HS-5 (cell line): ENCODE results near the gene FCN3.
A peak's percentile ranks its signal among the peaks of the same experiment; 100 is the strongest.
"Not testable (repeated sequence)": the region's sequence is repeated elsewhere in the genome, so short reads cannot be mapped to it uniquely, and the experiment has no call there.

Source experiments
- DNase-seq: peaks from one replicate; pipeline ENCODE4 v3.0.0-alpha.2; 2012; ENCODE audit warnings: low read depth

The FCN3 gene

DNA sequence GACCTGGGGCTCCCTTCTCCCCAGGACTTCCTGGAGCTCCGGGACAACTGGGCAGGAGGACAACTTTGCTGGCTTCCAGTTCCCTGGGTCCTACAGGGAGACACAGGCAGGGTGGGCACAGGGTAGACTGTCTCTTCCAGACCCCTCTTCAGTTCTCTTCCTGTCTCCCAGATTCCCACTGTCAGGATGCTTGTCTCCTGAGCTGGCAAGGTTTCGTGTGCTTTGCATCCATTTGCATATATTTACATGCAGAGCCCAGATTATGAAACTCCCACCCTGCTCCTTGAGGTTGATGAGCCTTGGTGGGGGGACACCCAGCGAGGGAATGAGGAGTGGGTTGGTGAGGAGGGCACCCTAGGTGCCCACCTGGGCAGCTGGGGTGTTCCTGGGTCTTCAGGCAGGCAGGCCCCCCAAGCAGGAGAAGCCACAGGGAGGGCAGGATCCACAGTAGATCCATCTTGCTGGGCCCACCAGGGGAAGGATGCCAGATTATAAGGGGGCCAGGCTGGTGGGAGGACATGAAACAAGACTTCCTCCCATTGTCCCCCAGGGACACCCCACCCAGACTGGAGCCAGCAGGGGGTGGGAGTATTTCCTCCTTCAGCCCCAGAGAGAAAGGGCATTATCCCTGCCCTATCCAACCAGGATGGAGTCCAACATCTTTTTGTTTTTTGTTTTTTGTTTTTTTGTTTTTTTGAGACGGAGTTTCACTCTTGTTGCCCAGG, at the start of gene FCN3:
Gene FCN3, minus strand, starts transcription at position 463 of the 725 bp plus-strand sequence. Its CDS starts 6 bp downstream, at position 457.
- DNase-seq: no peak

DNA sequence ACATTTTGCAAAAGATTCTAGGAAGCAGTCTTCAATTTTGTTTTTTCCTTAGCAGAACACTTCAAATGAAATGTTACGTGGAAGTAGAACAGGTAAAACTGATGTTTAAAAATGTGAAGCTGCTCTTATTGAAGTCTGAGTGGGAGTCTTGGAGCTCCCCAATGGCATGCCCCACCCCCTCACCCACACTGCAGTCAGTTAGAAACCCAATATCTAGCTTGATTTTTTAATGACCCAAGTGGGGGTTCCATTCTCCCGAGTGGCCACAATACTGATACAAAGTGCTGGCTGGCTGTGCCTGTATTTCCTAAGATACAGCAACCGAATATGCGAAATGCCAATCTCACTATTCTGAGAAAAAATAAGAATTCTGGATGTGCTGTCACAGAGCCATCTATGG, 49.1 kb upstream of the FCN3 start:
- DNase-seq: no peak

DNA sequence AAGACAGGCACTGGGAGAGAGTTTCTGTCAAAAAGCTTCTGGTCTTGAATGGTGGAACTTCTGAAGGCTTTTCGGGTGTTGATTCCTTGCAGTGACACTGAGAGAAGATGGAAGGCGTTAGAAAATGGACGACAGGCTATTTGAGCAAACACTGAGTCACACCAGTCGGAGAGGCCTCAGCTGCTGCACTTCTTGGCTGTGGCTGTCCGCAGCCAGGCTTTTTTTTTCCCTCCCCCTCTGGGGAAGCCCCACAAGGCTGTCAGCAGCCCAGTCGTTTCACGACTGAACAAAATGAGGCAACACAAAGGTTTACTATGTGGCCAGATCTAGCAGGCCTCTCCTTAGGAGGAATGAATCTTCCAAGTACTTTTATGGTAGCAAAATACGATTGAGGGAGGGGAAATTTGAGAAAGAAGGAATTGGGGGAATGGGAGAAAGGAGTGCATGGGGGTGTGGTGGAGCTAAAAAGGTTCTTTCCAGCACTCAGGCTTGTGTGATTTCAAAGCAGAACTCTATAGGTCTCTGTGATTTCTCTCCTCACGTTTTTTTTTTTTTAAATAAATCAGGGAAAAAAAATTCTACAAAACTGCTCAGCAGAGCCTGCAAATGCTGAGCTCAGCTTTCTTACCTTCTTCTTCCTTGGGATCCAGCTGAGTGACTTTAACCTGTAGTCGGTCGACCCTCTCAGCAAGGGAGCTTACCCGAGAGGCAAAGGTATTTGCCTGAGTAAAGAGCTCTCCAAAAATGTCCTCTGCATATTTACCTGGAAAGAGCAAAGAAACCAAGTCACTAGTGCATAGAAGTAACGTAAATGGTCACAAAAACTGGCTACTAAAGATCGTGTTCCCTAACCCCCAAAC, 43.9 kb upstream of the FCN3 start:
- DNase-seq: peak; percentile 58

DNA sequence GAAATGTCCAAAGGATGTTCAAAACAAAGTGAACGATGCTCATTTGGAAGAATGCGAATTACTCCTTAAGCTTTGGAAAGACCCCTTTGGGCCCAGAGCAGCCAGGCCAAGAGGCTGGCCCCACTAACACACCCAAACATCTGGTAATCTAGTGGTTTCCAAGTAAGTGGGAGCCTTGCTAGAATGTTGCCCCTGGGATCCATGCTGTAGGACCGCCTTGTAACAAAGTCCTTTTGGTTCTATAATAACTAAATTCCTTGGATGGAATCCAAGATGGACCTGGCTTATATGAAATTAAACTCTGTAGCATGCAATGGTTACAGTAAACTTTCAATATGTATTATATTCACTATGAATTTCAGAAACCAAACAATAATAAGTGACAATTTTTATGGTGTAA, 43.1 kb upstream of the FCN3 start:
- DNase-seq: no peak

DNA sequence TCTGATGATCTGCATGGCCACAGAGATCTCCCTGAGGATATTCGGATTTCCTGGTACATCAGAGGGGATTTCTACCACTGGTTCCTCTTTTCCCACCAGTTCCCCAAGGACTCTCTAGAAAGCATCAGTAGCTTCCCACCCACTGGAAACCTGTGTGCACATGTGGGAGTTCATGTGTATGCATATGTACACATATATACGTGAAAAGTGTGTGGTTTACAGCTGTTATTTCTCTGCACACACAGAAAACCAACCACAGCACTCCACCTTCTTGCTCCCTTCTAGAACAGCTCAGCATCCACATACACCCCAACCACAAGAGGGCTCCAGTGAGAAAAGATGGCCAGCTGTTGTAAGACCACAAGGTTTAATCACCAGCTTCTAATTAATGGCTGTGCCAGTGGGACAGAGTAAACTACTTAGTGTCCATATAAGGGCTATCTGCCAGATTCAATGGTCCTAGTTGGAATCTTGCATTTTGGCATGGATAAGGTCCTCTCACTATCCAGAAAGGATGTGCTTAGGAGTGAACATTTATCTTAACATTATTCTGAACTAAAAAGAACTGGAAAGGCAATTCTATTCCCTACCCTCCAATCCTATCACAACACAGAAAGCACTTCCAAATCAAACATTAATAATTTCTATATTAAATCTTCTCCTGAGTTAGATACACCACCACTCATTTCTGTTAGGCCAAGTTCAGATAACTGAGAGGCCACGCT, 41.9 kb upstream of the FCN3 start:
- DNase-seq: no peak

DNA sequence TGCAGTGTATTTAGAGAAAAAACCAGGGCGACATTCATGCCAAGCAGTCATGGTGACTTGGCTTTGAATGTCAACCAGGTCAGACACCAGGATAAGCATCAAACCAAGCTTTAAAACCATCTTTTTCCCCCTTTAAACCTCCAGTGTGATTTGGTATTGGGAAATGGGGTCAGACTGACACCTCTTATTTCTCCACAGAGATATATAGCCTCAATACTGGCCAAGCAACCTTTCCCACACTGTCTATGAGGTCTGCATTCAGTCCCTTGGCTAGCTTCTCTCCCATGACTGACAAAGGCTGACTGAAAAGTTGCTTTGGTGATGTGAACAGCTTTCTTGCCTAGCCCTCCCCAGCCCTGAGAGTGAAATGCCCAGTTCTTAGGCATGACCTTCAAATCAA, 39.5 kb upstream of the FCN3 start:
- DNase-seq: no peak

DNA sequence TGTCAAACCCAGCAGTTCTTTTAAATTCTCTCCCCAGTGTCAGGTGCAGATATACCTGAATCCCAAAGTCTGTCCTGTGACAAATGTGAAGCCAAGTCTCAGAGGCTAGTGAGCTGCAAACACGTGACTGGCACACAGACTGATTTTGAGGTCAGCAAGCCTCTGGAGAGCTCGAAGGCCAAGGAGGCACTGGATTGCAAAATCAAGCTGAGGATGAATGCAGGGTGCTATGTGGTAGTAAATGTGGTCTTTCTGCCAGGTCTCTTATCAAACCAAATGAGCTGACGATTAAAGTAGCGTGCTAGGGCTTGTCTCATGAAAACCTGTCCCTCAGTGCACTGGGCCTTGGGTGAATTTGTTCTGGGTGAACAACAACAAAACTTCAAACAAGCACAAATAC, 38.4 kb upstream of the FCN3 start:
- no peak for DNase-seq

DNA sequence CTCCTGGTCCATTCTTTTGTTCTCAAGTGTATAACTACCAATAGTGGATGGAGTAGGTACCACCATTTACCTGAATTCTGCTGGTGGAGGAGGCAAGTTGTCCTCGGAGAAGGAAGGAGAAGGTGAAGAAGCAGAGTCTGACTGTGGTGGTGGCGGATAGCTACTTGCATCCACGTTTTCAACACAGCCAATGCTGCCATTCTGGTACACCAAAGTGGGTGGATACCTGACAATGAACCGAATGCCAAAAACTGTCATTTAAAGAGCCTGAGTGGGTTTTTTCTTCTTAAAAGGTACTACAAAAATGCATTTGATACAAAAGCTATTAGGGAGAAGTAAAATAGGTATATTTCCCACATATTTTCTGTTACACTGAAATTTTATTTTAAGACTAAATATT, 37.9 kb upstream of the FCN3 start:
- no peak for DNase-seq

DNA sequence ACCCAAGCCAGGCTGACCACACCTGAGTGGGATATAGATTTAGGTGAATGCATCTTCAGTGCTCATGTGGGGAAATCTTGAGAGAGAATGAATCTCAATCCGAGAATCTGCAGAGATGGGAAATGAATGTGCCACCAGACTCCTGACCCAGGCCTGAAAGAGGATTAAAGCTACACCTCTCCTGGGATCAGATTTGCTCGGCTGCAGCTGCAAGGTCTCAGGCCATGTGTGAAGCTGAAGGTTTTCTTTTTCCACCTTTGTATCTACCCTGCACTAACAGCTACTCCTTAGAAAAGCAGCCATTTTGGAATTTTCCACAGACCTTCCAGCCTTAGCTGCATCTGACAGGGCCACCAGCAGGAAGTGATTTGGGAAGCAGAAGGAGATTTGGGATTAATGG, 36.1 kb upstream of the FCN3 start:
- DNase-seq: no peak

DNA sequence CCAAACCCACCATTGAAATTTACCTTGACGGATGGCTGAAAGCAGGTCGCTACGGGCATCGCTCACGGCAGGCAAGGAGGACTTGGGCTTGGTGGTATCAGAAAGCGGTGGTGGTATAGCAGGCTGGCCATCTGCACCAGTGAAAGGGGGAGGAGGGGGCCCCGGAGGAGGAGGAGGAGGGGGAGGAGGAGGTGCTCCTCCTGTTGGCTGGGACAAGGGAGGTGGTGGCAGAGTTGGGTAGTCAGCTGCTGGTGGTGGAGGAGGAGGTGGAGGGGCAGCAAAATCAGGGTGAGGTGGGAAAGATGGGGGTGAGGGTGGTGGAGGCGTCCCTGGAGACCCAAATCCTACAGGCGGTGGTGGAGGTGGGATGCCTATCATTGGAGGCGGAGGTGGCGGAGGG, 35.0 kb upstream of the FCN3 start:
- DNase-seq: no peak

DNA sequence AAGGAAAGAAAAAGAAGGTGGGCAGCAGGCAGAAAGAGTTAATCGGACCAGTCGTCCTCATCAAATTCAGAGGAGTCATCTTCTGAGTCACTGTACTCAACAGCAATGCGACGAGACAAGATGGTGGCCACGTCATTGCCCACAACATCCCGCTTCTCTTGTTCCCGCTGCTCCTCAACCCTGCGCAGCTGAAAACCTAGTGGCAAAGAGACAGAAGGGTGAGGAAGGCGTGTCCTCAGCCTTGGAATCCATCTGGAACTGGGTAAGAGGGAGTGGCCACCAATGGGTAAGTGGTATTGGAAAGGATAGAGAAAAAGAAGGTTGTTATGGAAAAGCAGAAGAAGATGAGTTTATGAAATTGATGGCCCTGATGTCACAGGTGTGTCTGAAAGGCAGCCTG, 33.5 kb upstream of the FCN3 start:
- no peak for DNase-seq

DNA sequence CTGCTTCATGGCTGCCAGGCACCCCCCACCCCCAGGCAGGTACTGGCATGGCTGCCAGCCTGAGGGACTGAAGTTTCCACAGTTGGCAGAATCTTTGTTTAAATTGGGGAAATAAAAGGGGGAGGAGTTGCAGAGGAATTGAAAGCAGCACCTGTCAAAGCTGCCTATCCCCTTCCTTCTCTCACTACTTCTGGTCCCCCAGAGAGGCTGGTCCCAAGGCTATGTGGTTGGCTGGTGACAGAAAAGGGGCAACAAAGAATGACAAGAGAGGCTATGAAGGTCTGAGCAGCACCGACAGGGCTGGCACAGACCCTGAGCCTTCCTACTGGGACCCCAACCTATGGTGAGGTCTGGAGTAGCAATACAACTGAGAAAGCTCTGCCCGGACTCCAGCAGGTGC, 32.2 kb upstream of the FCN3 start:
- not testable (repeated sequence) for DNase-seq

DNA sequence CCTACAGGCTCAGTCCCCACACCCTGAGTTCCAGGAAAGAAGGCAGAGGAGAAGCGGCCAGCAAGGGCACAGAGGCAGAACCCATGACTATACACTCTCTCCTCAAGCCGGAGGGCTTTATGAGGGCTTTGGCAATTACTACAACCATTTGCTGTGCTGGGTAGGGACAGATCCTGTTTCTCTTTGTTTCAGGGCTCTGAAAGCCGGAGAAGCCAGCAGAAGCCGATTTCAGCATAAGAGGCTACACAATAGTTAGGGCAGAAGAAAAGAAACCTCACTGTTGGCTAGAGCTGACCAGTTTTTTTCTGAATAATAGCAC, 31.7 kb upstream of the FCN3 start:
- DNase-seq: no peak

DNA sequence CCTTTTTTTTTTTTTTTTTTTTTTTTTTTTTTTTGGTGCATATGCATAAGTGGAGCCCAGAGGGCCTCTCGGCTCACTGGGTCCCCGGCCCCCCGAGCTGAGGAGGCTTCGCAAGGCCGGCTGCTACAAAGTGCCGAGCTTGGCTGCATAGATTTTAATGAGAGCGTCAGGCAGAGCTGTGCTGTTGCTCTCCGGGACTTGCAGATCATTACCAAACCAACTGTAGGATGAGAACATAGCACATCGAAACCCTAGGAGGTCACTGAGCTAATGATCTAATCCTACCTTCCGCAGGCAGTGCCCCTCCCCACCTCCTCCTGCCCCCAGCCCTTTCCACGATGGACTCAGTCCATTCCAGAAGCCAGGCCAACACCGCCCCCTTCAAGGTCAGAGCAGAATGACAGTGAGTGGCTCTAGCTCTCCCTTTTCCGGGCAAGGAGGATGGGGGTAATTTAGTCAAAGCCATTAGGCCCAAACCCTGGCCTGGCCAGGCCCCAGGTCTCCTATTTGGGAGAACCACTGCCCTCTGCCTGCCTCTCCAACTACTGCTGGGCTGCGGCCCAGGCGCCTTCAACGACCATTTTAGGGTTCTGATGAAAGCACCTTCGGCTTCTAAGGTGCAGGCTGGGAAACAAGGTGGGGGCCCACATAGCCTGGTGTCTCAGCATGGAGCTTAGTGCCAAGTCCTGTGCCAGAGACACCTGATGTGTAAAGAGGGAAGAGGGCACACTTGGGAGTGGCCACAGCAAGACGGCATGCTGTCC, 31.2 kb upstream of the FCN3 start:
- not testable (repeated sequence) for DNase-seq

DNA sequence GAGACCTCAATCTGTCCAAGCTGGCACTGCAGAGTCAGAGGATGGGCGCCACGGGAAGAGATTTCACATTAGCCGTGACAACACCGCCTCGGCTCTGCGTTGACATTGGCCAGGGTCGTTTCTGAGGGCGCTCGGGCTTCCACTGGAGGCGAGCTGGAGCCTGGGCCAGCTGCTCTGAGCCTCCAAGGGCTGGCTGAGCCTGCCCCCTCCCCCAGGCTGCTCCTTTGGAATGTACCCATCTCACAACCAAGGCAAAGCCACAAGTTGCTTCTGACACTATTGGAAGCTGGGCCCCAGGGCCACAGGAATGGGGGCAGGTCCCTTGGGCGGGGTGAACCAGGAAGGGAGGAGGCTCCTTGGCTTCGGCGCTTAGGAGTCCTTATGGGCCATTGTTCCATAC, 30.4 kb upstream of the FCN3 start:
- no peak for DNase-seq

DNA sequence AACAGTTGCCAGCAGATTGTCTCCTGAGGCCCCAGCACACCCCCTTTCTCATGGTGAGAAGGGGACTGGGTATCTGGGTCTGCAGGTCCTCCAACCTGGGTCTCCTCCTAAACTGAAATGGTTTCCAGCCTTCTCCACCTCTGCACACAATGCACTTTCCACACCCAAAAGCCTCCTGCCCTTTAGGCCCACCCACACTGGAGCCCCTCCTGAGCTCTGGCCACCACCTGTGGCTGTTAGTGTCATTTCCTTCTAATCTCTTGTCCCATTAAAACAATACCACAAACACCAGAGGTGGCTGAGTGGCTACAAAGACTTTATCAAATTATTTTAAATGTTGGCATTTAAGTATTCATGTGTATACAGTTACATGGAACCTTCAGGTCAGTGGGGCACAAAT, 29.3 kb upstream of the FCN3 start:
- DNase-seq: no peak

DNA sequence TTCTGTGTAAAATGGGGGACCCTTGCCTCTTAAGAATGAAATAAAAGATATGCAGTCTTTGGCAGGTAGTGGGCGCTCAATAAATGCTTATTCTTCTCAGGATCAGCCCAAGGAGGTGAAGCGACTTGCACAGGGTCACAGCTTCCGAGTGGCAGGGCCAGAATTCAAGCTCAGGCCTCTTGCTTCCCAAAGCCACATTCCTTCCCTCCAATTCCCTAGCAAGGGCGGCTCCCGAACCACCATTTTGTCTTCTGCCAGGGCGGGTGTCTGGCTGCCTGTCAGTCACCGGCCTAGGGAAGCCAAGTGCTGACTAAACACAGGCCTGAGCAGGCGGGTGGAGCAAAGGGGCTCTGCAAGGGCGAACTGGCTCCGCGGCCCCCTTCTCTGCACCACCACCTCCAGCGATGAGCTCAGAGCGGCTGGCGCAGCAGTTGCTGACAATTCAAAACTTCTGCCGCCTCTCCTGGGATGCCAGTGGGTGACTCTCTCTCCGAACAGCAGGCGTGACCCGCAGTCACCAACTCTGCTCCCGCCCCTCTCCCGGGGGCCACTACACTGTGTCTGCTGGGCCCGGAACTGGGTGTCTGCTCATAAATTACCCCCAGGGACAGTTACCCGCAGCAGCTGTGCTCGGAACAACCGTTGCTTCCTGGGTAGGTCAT, 28.6 kb upstream of the FCN3 start:
- no peak for DNase-seq

DNA sequence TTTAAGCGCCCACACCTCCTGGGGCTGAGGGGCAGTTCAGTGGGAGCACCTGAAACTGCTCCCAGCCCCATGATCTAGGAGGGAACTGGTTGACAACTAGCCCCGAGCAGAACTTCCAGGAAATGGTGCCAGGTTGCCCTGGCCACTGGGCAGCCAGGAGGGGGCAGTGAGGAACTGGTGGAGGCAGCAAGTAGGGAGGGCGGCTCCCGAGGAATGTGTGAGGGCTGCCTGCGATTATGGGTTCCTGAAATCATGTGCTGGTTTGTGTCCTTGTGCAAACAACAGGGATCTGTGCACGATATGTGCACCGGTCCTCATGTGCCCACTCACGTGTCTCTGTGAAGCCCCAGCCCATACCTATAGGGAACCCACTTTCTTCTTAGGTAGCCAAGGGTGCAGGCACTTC, 27.7 kb upstream of the FCN3 start:
- DNase-seq: no peak

DNA sequence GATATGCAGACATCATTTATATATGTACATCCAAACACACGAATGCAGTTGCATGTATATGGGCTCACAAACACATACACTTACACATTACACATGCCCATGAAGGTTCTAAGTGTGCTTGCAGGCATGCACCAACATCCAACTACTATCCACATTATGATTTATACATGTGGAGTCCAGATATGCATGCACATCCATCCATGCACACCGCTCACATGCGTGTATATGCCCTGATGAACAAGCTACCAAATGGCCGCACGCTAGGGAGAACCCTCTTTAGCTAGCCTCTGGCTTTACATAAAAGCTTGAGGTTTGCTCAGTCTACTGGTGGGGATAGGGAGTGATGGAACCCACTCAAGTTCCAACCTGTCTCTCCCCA, 26.3 kb upstream of the FCN3 start:
- DNase-seq: no peak

DNA sequence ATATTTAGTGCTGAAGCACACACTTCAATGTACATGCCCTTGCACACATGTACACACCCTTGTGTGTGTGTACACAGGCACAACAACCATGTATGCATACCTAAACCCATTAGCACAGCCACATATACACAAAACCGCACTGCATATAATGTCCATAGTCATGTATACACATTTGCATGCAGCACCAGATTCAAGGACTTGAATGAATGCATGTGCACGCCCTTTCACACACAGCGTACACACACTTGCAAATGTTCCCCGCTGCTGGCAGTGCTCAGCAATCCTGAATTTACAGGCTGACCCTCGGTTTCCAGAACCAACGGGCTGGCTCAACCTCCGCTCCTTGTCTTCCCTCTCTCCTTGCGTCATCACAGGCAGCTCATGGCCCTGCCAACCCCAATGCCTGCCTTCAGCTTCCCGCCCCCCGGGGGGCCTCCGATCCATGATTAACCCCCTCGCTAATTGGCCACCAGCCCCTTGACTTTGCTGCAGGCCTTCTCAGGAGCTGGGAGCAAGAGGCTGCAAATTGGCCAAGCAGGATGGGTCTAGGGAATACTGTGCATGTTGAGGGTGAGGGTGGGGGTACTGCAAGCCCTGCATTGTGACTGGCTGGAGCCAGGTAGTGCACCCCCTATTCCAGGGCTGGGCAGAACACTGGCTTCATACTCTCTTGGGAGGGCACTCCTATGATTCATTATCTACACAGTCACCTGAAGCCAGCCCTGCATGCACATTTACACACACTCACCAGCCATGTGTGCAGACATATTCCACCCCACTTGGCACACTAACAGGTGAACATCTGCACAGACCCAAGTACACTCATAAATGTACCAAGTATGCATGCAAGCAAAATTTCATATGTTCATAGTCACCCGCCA, 25.7 kb upstream of the FCN3 start:
- DNase-seq: no peak
